ENCODE measurements around the gene ARFGAP3.

- TF ChIP-seq CTCF (conservative IDR thresholded peaks at IDR 0.05; ENCODE audit: low read depth, low read length) = no peak
- TF ChIP-seq EZH2 (IDR thresholded peaks at IDR 0.05; ENCODE audit: borderline replicate concordance, low read depth, low read length, poor library complexity, severe bottlenecking) = no peak
These were observed 30.0 kb upstream of the ARFGAP3 start for GRCh38 chr22:42887120-42887519.
